Stimulated activated CD4-positive, alpha-beta T cell treated with anti-CD3 and anti-CD28 coated beads, Interleukin-4, amount 100 ng/mL, for 1 hour (primary cell): ENCODE results near the gene NXN.
"Not testable (repeated sequence)": the region's sequence is repeated elsewhere in the genome, so short reads cannot be mapped to it uniquely, and the experiment has no call there.

Source experiments
- DNase-seq: peaks from one replicate; pipeline ENCODE4 v3.0.0-alpha.2; 2020

NXN gene

GRCh38 chr17:951325-952132 is 28.0 kb downstream of the NXN start:
- no peak for DNase-seq

DNA sequence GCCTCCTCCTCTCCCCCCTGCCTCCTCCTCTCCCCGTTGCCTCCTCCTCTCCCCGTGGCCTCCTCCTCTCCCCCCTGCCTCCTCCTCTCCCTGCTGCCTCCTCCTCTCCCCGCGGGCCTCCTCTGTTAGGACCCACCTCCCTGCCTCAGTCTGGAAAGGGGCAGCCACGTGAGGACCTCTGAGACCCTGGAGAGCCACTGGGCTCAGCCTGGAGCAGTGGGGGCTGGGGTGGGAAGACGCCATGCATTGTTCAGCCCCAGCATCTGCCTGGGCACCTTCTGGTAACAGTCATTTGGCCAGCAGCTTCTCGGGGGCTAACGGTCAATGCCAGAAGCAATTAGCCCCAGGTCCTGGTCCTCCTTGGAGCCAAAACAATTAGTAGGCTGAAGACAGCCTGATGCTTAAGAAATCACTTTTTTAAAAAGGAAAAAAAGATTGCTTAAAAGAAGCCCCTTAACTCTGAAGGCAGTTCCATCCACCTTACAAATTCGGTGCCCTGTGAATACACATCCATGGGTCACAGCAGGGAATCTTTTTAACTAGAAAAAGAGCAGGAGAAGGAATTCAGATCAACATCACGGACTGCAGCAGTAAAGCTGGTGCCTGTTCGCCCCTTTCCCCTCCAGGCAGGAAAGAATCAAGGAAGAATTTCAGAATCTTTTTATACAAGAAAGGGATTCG is 29.8 kb downstream of the NXN start:
- DNase-seq = no peak

GRCh38 chr17:948284-948852 is 31.2 kb downstream of the NXN start:
- DNase-seq = no peak

GRCh38 chr17:946510-947236 is 32.9 kb downstream of the NXN start:
- no peak for DNase-seq

DNA sequence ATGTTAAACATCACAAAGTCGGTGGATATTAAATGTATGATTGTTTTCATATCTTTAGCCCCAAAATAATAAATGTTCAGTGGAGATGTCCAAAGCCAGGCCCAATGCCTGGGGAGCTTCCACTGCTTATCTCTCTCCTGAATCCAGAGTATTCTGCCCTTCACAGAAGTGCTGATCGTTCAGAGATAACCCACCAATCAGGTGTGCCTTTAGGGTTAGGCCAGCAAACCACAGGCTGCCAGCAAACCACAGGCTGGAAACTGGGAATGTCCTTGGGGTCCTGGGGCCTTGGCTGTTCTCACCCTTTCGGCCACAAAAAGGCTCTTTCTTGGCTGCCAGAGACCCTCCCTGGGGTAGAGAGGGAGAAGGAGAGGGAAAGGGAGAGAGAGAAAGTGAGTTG is 33.9 kb downstream of the NXN start:
- DNase-seq = no peak

GRCh38 chr17:944266-944826 is 35.2 kb downstream of the NXN start:
- no peak for DNase-seq

DNA sequence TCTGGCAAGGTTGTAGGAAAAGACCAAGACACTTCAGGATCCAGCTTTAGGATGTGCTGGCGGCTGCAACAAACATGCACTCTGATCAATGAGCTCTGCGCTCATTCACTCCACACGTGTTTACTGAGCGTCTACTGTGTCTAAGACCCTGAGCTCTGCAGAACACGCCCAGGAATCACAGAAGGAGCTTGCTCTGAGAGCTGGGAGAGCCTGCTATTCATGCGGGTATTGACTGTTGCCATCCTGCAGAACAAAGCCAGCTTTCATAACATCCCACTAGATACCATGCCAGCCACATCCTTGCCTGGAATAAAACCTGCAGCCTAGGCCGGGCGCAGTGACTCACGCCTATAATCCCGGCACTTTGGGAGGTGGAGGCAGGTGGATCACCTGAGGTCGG is 44.1 kb downstream of the NXN start:
- no peak for DNase-seq

- DNase-seq = no peak
Measured at GRCh38 chr17:933312-934073, 46.1 kb downstream of the NXN start.

DNA sequence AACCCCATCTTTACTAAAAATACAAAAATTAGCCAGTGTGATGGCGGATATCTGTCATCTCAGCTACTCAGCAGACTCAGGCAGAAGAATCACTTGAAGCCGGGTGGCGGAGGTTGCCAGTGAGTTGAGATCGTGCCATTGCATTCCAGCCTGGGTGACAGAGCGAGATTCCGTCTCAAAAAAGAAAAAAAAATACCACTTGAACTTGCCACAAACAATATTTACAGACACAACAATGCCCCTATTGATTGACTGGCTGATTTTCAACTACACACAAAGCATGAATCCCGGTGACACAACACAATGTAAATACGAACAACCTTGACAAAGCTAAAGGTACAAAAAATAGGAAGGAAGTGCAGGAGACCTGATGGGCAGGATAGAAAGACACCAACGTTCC is 49.3 kb downstream of the NXN start:
- DNase-seq = no peak

DNA sequence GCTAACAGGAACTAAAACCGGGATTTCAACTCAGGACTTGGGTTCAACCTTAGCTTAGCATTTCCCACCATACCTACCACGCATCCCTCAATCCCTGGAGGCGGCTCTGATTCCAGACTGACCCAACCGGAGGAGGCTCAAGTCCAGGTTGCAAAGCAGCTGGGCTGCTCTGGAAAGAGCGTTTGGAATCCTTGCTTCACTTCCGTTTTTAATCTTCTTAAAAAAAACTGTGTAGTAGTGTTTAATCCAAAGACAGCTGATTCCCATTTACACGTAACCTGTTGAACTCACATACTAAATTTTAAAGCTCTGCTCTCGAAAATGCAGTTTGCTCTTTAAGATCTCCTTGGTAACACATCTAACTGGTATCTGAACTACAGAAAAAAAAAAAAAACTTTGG is 50.0 kb downstream of the NXN start:
- DNase-seq = no peak

GRCh38 chr17:927611-928461 is 51.7 kb downstream of the NXN start:
- DNase-seq = no peak

- DNase-seq = no peak
Measured at GRCh38 chr17:925817-926216, 53.8 kb downstream of the NXN start.

GRCh38 chr17:924711-925475 is 54.7 kb downstream of the NXN start:
- DNase-seq = no peak

- DNase-seq = not testable (repeated sequence)
Measured at GRCh38 chr17:924306-924705, 55.3 kb downstream of the NXN start.

DNA sequence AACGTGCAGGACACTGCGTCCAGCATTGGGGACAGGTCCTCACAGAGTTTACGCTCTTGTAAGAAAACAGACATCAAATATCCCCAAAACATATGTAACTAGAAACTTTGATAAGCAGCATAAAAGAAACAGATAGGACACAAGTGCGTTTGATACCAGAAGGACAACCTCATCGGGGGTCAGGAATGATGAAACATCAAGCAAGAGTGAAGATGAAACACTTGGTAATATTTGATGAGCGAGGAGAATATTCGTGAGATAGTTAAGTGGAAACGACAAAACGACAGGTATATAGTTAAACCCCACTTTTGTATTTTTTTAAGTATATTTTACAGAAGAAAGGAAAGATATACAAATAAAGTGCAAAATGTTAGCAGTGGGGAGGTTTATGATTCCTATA is 55.9 kb downstream of the NXN start:
- DNase-seq = no peak

GRCh38 chr17:921161-921560 is 58.4 kb downstream of the NXN start:
- no peak for DNase-seq

DNA sequence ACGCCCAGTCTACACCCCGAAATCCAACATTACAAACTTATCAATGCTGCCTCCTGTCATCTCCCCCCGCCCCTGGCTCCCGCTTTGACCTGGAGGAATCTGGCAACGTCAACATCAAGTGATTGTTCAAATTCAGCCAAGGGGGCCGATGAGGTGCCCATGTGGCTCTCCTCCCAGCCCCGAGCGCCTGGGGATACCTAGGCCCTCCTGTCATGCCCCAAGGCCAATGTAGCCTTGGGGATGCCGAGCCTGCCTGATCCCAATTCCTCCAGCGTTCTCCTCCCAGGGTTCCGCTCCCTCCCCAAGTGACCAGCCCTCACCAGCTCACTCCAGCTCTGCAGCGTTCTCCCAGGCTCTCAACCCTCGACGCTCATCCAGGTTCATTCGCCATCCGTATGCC is 59.4 kb downstream of the NXN start:
- no peak for DNase-seq

- no peak for DNase-seq
Measured at GRCh38 chr17:917941-918740, 61.4 kb downstream of the NXN start.

DNA sequence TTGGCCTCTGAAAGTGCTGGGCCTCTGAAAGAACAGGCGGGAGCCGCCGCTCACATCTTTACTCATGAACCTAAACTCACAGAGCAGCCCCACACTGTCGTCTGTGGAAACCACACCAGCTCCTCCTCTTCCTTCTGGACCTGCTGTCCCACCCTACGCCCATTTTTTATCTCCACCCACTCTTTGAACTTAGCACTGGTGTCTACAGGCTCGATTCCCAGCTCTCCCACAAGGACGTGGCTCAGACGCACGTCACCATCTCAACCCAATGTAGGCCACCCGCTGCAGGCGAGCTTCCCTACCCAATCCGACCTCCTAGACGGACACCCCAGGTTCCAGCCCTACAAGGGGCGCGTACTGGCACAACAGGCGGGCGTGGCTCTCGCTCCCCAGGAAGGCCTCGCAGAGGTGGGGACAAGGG is 62.2 kb downstream of the NXN start:
- DNase-seq = no peak

DNA sequence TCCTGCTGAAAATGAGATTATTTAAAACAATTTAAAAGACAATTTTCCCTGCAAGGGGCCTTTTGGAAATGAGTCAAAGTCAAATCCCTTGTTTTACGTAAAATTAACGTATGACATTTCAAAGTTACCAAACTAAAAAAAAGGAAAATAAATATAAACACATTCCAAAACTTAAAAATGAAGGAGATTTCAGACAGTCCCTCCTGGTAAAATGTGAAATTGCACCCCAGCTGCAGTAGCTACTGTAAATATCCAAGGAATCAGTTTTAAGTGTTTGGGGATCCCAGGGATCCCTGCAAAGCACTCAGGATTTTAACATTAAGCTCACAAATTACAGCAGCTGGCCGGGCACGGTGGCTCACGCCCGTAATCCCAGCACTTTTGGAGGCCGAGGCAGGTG is 63.3 kb downstream of the NXN start:
- DNase-seq = no peak
